ENCODE results near the gene HP. TPM values are rescaled to one million over a fixed set of nuclear protein-coding genes. Genes with fewer than 3 reads are reported as not detected.
"Not testable (repeated sequence)": the region's sequence is repeated elsewhere in the genome, so short reads cannot be mapped to it uniquely, and the experiment has no call there.

The HP gene
- polyA plus RNA-seq, 1 donor = 1.2 TPM

GRCh38 chr16:72043539-72043938 lies 10.8 kb upstream of the HP start:
- no peak for DNase-seq

- no peak for DNase-seq
These were observed 10.0 kb upstream of the HP start for GRCh38 chr16:72044296-72044695.

- no peak for DNase-seq
These were observed 9.4 kb upstream of the HP start for GRCh38 chr16:72044825-72045359.

- DNase-seq = no peak
These were observed 5.2 kb upstream of the HP start for GRCh38 chr16:72049110-72049509.

GRCh38 chr16:72050769-72051464 lies 3.4 kb upstream of the HP start:
- no peak for DNase-seq

- DNase-seq = no peak
These were observed 2.5 kb upstream of the HP start for GRCh38 chr16:72051818-72052217.

- DNase-seq = no peak
These were observed 1.6 kb downstream of the HP start for GRCh38 chr16:72055911-72056310.

- not testable (repeated sequence) for DNase-seq
These were observed 3.0 kb downstream of the HP start for GRCh38 chr16:72057313-72057712.

- not testable (repeated sequence) for DNase-seq
These were observed 4.8 kb downstream of the HP start for GRCh38 chr16:72059060-72059459.

GRCh38 chr16:72060405-72060804 lies 6.1 kb downstream of the HP start:
- no peak for DNase-seq

- DNase-seq = no peak
These were observed 7.3 kb downstream of the HP start for GRCh38 chr16:72061564-72061963.

GRCh38 chr16:72064361-72064894 lies 10.1 kb downstream of the HP start:
- no peak for DNase-seq

- peak; percentile 20 for DNase-seq
These were observed 12.4 kb downstream of the HP start for GRCh38 chr16:72066747-72067146.

- no peak for DNase-seq
These were observed 14.6 kb downstream of the HP start for GRCh38 chr16:72068930-72069329.

GRCh38 chr16:72072514-72073342 lies 18.4 kb downstream of the HP start:
- DNase-seq = no peak

- no peak for DNase-seq
These were observed 19.4 kb downstream of the HP start for GRCh38 chr16:72073560-72074230.

- not testable (repeated sequence) for DNase-seq
These were observed 20.8 kb downstream of the HP start for GRCh38 chr16:72075067-72075466.

- DNase-seq = not testable (repeated sequence)
These were observed 22.8 kb downstream of the HP start for GRCh38 chr16:72076991-72077706.

GRCh38 chr16:72083778-72084404 lies 29.6 kb downstream of the HP start:
- no peak for DNase-seq

- no peak for DNase-seq
These were observed 30.1 kb downstream of the HP start for GRCh38 chr16:72084445-72084844.

- DNase-seq = no peak
These were observed 30.7 kb downstream of the HP start for GRCh38 chr16:72085002-72085401.

GRCh38 chr16:72091217-72091616 lies 36.9 kb downstream of the HP start:
- DNase-seq = no peak
